A549 treated with DMSO at 1 μM for 4 hours (cell line): ENCODE measurements around the gene SOX15. TPM values are rescaled to one million over a fixed set of nuclear protein-coding genes. Genes with fewer than 3 reads are reported as not detected.

Source experiments
- total RNA-seq: library from RNA; stranded (reverse); fragments of 200-300 nt; extraction: Qiagen RNA extraction; gene quantifications from 5 replicates; pipeline ENCODE4 v1.2.3, GENCODE V29; 2022; ENCODE audit warnings: low read depth

Gene SOX15
- 0.36 to 0.44 TPM (median 0.37 TPM) in 5 replicates for total RNA-seq

DNA sequence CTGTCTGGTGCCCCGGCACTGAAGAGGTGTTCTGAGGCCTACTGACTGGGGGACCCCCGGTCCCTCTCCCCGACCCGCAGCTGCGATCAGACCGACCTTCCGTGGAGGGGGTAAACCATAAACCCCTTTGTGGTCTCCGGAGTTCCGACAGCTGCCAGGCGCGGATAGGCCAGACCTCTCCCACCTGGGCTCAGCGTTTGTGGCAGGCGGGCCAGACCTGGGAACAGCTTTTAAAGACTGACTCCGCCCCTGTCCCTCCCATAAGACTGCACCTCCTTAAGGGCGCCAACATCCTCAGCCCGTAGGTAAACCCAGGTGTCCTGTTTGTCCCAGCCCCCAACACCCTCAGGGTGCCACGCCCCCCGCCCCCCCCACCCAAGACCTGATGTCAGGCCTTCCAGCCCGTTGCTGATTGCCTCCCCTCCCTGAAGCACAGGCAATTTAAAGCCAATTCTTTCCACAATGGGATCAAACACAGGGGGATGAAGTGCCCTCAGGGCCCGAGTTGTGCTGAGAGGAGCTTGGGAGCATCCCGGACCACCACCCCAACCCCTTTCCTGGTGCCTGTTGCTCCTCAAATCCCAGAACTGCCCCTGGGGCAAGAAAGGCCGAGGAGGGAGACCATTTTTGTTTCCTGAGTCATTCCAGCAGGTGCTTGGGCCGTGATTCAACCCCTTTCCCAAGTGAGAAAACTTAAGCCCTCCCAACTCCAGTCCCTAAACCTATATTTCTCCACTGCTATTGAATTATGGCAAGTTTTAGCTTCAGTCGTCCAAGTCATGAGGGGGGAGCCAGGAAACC, at the start of gene SOX15:
TSS of gene SOX15 (minus strand) at position 204 of the 801 bp plus-strand sequence. CDS start 418 bp downstream, outside the sequence.

DNA sequence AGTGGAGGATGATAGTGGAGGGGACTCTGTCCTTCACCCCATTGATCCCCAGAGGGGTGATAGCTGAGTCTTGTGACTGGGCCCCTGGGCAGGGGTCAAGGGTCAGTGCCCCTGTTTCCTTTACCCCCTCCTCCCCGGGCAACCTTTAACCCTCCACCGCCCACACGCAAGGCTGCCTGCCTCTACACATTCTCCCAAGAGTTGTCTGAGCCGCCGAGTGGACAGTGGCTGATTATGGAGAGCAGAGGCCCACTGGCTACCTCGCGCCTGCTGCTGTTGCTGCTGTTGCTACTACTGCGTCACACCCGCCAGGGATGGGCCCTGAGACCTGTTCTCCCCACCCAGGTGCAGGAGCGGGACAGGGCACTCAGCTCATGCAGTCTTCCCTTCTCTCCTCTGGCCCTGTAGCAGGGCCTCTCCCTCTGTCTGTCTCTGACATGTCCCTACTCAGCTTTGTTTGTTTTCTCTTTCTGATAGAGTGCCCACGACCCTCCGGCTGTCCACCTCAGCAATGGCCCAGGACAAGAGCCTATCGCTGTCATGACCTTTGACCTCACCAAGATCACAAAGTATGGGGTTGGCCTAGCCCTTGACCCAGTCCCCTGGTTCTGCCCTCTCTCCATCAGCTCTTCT, 40.2 kb upstream of the SOX15 start, which contains the start of gene SHBG:
TSS of gene SHBG (plus strand) at position 197 of the 633 bp plus-strand sequence. CDS start at position 235, 38 bp downstream.

DNA sequence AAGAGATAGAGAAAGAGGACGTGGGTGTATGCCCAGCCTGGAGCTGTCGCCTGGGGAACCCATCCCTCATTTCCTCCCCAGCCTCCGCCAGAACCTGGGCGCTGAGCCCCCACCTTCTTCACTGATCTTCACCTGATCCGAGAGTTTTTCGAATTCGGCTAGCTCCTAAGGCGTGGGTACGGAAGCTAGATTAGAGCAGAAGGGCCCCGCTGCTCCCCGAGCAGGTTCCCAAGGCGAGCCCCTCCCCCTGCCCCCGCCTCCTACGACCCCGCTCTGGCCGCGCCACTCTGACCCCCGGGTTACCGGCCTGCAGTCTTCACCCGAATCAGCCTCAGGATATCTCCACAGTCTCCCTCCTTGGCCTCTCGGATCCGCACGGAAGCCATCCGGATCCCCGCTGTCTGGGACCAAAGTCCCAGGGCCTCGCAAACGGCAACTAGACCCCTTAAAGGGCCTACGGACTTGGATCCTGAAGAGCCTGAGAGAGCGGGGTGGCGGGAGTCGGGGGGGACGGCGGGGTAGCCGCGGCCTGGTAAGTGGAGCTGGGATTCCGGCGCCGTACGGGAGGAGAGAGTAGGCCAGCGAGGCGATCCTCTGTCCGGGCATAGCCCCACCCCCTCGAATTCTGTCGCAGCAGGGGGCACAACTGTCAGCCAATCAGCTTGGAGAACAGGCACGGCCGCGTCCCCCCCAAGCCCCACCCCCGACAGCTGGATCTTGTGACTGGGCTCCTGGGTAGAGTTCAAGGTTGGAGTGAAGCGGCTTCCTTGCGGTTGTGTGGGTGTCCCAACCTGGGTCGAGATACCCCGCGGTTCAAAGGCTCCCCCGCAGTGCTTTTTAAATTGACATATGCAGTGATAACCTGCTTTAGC, 37.6 kb upstream of the SOX15 start, which contains the start of gene SAT2:
TSS of gene SAT2 (minus strand) at position 572 of the 872 bp plus-strand sequence. CDS start at position 386, 186 bp downstream.

DNA sequence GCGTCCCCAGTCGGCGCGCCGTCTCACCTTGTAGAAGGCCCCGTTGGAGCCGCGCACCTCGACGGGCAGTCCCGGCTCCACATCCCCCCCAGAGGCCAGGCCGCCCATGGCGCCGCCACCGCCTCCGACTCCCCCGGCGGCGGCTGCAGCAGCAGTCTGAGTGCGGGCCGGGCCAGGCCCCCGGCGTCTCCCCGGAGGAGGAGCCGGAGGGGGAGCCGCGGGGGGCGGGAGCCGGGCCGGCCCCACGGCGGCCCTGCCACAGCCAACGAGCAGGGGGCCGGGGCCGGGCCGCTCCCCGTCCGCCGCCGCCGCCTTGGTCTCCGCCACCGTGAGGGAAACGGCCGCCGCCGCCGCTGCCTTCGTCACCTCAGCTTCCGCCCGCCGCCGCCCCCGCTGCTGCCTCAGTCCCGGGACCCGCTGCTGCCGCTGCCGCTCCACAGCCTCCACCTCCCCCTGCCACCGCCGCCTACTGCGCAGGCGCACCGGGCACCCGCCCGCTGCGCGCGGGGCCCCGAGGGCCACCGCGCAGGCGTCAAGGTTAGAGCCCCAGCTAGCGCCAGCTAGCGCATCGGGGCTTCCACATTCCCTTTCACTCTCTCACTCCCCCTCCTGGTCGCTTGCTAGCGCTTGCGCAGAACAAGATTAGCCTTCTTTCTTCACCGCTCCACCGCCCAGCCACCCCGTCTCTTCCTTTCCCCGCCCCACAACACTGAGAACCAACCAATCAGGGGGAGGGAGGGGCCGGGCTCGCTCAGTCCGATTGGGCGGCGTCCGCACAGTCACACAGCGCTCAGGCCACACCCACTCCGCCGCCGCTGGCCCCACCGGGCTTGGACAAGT, 24.8 kb upstream of the SOX15 start, which contains the start of gene FXR2:
TSS of gene FXR2 (minus strand) at position 473 of the 840 bp plus-strand sequence. CDS start at position 108, 365 bp downstream.

DNA sequence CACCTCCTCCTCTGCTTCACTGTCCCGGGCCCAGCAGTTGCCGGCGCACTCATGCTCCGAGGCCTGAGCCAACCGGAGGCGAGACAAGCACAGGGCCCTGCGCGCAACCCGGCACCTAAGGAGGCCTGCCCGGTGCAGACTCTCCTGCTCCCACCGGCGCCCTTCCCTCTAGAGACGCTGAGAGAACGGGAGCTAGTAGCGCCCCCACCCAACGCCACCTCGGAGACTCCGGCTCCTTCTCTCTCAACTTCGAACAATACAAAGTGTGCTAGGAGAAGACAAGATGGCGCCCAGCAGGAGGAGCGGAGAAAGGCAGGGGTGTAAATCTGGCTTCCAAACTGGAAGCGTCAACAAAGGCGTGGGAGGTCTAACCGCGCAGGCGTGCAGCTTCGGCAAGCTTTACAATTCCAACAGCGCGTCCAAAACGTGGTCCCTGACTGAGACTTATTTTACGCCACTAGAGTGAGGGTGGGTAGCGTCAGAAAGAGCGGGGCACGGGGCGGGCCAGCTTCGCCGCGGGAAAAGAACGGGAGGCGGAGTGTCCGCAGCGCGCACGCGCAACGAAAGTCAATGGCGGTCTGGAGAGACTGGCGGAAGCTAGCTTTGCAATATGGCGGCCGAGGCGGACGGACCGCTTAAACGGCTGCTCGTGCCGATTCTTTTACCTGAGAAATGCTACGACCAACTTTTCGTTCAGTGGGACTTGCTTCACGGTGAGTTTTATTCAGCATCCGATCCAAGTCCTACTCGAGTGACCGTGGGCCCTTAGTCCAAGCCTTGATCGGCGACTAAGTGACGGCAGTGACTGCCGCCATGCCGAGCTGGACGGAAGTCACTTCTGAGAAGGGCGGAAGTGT, 6.4 kb downstream of the SOX15 start, which contains the start of gene MPDU1:
TSS of gene MPDU1 (plus strand) at position 600 of the 857 bp plus-strand sequence. CDS start at position 611, 11 bp downstream.

DNA sequence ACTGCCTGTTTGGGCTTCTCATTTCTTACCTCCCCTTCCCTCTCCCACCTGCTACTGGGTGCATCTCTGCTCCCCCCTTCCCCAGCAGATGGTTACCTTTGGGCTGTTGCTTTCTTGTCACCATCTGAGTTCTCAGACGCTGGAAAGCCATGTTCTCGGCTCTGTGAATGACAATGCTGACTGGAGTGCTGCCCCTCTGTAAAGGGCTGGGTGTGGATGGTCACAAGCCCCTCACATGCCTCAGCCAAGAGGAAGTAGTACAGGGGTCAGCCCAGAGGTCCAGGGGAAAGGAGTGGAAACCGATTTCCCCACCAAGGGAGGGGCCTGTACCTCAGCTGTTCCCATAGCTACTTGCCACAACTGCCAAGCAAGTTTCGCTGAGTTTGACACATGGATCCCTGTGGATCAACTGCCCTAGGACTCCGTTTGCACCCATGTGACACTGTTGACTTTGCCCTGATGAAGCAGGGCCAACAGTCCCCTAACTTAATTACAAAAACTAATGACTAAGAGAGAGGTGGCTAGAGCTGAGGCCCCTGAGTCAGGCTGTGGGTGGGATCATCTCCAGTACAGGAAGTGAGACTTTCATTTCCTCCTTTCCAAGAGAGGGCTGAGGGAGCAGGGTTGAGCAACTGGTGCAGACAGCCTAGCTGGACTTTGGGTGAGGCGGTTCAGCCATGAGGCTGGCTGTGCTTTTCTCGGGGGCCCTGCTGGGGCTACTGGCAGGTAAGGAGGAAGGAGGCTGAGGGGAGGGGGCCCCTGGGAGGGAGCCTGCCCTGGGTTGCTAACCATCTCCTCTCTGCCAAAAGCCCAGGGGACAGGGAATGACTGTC, 10.7 kb downstream of the SOX15 start, which contains the start of gene CD68:
TSS of gene CD68 (plus strand) at position 638 of the 833 bp plus-strand sequence. CDS start at position 678, 40 bp downstream.

DNA sequence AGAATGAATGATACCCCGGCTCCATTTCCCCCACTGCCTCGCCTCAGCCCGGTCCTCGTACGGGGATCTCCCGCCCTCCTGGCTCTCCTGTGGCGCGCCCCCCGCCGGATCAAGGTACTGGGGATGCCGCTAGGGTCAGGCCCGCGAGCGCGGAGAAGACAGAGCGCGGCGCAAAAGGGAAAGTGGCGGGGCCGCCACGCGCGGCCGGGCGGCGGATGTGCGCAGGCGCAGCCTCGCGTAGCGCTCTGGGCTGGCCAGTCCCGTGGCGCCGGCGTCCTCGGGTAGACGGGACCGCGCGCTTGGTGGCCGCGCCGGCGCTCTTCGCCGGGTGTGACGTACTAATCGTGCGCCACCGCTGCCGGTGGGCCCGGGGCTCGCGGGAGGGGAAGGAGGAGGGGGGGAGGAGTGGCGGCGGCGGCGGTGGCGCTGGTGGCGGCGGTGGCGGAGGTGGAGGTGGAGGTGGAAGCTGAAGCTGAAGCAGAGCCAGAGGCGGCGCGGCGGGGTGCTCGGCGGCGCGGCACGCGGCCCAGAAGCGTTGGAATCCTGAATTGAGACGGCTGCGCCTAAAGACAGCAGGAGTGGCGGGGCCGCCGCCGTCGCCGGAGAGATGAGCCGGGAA, 28.2 kb downstream of the SOX15 start, which contains the start of gene SENP3:
TSS of gene SENP3 (plus strand) at position 331 of the 619 bp plus-strand sequence. CDS start 1,158 bp downstream, outside the sequence.

DNA sequence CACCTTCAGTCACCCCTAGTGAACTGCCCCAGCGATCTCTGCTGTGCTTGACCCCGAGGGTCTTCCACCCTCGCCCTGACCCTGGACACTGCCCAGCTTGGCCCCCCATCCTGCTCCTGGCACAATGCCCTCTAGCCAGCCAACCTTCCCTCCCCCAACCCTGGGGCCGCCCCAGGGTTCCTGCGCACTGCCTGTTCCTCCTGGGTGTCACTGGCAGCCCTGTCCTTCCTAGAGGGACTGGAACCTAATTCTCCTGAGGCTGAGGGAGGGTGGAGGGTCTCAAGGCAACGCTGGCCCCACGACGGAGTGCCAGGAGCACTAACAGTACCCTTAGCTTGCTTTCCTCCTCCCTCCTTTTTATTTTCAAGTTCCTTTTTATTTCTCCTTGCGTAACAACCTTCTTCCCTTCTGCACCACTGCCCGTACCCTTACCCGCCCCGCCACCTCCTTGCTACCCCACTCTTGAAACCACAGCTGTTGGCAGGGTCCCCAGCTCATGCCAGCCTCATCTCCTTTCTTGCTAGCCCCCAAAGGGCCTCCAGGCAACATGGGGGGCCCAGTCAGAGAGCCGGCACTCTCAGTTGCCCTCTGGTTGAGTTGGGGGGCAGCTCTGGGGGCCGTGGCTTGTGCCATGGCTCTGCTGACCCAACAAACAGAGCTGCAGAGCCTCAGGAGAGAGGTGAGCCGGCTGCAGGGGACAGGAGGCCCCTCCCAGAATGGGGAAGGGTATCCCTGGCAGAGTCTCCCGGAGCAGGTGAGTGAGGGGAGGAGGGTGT, 31.2 kb downstream of the SOX15 start, which contains the start of gene TNFSF13:
TSS of gene TNFSF13 (plus strand) at position 207 of the 776 bp plus-strand sequence. CDS start at position 497, 290 bp downstream.

DNA sequence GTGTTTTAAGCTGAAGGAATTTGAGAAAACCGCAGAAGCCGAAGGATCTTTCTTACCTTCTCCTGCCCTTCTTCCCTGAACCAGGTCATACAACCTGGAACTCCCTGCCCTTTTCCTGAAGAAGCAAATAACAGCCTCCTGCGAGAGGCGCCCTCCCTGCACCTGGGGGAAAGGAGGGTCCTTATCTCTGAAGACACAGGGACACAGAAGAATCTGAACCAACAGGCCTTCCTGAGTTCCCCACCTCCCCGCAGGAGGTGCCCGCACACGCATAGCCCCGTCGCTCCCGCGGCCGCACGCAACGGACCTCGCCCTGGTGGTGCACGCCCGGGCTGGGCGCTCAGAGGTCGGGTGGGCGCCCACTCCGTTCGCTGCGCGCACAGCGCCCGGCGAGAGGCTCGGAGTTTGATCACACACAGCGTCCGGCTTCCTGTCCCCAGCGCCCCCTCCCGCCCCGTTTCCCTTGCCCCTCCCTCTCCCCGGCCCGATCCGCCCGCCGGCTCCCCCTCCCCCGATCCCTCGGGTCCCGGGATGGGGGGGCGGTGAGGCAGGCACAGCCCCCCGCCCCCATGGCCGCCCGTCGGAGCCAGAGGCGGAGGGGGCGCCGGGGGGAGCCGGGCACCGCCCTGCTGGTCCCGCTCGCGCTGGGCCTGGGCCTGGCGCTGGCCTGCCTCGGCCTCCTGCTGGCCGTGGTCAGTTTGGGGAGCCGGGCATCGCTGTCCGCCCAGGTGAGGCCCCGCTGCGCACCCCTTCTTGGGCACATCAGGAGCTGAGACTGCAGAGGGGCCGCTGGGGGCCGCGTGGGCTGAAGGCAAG, 41.1 kb downstream of the SOX15 start, which contains the start of gene TNFSF12:
TSS of gene TNFSF12 (plus strand) at position 474 of the 816 bp plus-strand sequence. CDS start at position 570, 96 bp downstream.

Other genes starting within 250 kb of the SOX15 start
- 12.5 to 15.9 TPM (median 13.7 TPM) in 5 replicates for gene KCTD11, start 237.9 kb downstream of the SOX15 start, total RNA-seq
- gene TMEM95, start 234.9 kb downstream of the SOX15 start, total RNA-seq = not detected in 5 replicates
- 1.3 to 1.8 TPM (median 1.6 TPM) in 5 replicates for gene TNK1, start 209.0 kb downstream of the SOX15 start, total RNA-seq
- 34.1 to 39.8 TPM (median 34.4 TPM) in 5 replicates for gene PLSCR3, start 195.6 kb downstream of the SOX15 start, total RNA-seq
- gene TMEM256, start 186.0 kb downstream of the SOX15 start, total RNA-seq = 181 to 226 TPM (median 200 TPM) in 5 replicates
- 15.4 to 21.5 TPM (median 18.0 TPM) in 5 replicates for gene NLGN2, start 182.2 kb downstream of the SOX15 start, total RNA-seq
- gene SPEM1, start 169.8 kb downstream of the SOX15 start, total RNA-seq = 0.08 TPM in 1 of 5 replicates, not detected in the others
- gene SPEM2, start 164.5 kb downstream of the SOX15 start, total RNA-seq = 0.07 TPM in 1 of 5 replicates, not detected in the others
- gene SPEM3, start 161.2 kb downstream of the SOX15 start, total RNA-seq = 0.03 TPM in 2 of 5 replicates, not detected in the others
- gene TMEM102, start 154.7 kb downstream of the SOX15 start, total RNA-seq = 10.3 to 13.9 TPM (median 12.1 TPM) in 5 replicates
- 0.86 to 1.3 TPM (median 1.1 TPM) in 5 replicates for gene FGF11, start 150.6 kb downstream of the SOX15 start, total RNA-seq
- gene CHRNB1, start 145.0 kb downstream of the SOX15 start, total RNA-seq = 5.4 to 7.8 TPM (median 7.1 TPM) in 5 replicates
- 21.4 to 26.2 TPM (median 24.4 TPM) in 5 replicates for gene ZBTB4, start 110.5 kb downstream of the SOX15 start, total RNA-seq
- gene SLC35G6, start 108.6 kb downstream of the SOX15 start, total RNA-seq = not detected in 5 replicates
- 69.1 to 95.1 TPM (median 80.5 TPM) in 5 replicates for gene POLR2A, start 105.7 kb downstream of the SOX15 start, total RNA-seq
- 8.4 to 13.8 TPM (median 11.7 TPM) in 5 replicates for gene TNFSF12, start 41.0 kb downstream of the SOX15 start, total RNA-seq
- gene TNFSF13, start 31.3 kb downstream of the SOX15 start, total RNA-seq = 0.53 to 0.94 TPM (median 0.70 TPM) in 5 replicates
- 90.8 to 107 TPM (median 105 TPM) in 5 replicates for gene SENP3, start 28.2 kb downstream of the SOX15 start, total RNA-seq
- 31.9 to 41.8 TPM (median 37.0 TPM) in 5 replicates for gene CD68, start 10.5 kb downstream of the SOX15 start, total RNA-seq
- 117 to 176 TPM (median 130 TPM) in 5 replicates for gene MPDU1, start 6.2 kb downstream of the SOX15 start, total RNA-seq
- gene FXR2, start 24.8 kb upstream of the SOX15 start, total RNA-seq = 59.9 to 63.2 TPM (median 61.1 TPM) in 5 replicates
- 75.9 to 92.6 TPM (median 88.1 TPM) in 5 replicates for gene SAT2, start 37.7 kb upstream of the SOX15 start, total RNA-seq
- 0.38 to 0.70 TPM (median 0.50 TPM) in 5 replicates for gene SHBG, start 40.0 kb upstream of the SOX15 start, total RNA-seq
- 0.13 to 0.27 TPM (median 0.24 TPM) in 5 replicates for gene ATP1B2, start 60.8 kb upstream of the SOX15 start, total RNA-seq
- gene TP53, start 97.4 kb upstream of the SOX15 start, total RNA-seq = 50.2 to 60.1 TPM (median 56.6 TPM) in 5 replicates
- gene WRAP53, start 98.4 kb upstream of the SOX15 start, total RNA-seq = 33.2 to 47.3 TPM (median 45.3 TPM) in 5 replicates
- gene EFNB3, start 115.1 kb upstream of the SOX15 start, total RNA-seq = 1.2 to 1.9 TPM (median 1.6 TPM) in 5 replicates
- 0.01 to 0.09 TPM (median 0.02 TPM) in 5 replicates for gene DNAH2, start 127.7 kb upstream of the SOX15 start, total RNA-seq
- 17.7 to 24.0 TPM (median 19.0 TPM) in 5 replicates for gene KDM6B, start 244.1 kb upstream of the SOX15 start, total RNA-seq